Stimulated activated CD8-positive, alpha-beta memory T cell treated with anti-CD3 and anti-CD28 coated beads, Interleukin-4, amount 100 ng/mL, for 24 hours (primary cell): ENCODE measurements around the gene MUC4.
"Not testable (repeated sequence)": the region's sequence is repeated elsewhere in the genome, so short reads cannot be mapped to it uniquely, and the experiment has no call there.

ENCODE experiments used
- DNase-seq: peaks from one replicate; pipeline ENCODE4 v3.0.0-alpha.2; 2020; ENCODE audit warnings: low read depth

MUC4 gene

DNA sequence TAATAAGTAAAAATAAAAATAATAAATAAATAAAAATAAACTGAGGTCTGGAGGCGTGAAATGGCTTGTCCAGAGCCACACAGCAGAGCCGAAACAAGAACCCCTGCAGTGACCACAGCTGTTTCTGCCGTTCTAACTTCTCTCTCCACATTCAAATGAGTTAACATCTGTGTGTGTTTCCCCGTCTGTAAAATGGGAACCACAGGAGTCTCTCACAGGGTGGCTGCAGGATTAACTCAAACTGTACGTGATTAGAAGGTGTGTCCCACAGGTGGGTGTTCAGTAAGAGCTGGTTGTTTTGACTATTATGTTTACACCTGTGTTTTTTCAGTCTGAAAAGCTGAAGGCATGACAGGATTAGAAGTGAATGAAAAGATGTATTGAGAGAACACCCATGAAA is 27.0 kb upstream of the MUC4 start:
- no peak for DNase-seq

- no peak for DNase-seq
Measured at GRCh38 chr3:195836476-195837135, 24.9 kb upstream of the MUC4 start.

- DNase-seq = no peak
Measured at GRCh38 chr3:195835791-195836190, 24.1 kb upstream of the MUC4 start.

DNA sequence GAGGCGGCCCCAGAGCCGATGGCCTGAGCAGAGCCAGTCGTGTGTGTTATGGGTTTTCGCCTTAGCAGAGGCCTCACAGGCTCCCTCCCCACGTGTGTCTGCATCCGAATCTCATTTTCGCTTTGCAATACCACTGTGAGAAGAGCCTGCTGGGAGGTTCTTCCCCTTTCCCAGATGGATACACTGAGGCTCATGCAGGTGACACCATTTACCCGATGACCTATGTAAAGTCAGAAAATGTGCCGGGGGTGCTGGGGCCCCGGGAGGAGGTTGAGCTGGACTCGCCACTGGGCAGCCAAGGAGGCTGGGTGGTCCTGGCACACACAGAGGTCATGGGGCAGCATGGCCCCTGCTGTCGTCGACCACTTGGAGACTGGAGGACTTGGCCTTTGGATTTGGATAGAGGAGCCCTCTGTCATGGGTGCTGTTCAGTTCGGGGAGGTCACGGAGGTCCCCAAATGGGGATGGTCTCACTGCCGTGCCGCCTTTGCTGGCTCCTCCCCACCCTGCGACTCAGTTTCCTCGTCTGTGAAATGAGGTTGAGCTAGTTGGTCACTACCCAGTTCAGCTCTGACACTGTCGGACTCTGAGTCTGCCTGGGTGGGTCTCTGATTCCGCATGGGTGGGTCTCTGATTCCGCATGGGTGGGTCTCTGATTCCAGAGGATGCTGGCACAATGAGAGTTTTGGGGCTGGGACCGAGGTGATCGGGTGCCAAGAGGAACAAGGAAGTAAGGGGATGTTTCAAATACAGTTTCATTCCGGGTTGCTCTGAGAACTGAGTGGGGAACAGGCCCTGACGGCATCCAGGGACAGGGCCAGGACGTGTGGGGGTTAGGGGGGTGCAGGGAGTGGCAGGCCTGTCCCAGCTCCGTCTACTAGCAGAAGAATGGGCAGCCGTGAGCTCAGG is 23.2 kb upstream of the MUC4 start:
- no peak for DNase-seq

- DNase-seq = no peak
Measured at GRCh38 chr3:195829897-195830254, 18.1 kb upstream of the MUC4 start.

GRCh38 chr3:195828762-195829161 is 17.0 kb upstream of the MUC4 start:
- no peak for DNase-seq

DNA sequence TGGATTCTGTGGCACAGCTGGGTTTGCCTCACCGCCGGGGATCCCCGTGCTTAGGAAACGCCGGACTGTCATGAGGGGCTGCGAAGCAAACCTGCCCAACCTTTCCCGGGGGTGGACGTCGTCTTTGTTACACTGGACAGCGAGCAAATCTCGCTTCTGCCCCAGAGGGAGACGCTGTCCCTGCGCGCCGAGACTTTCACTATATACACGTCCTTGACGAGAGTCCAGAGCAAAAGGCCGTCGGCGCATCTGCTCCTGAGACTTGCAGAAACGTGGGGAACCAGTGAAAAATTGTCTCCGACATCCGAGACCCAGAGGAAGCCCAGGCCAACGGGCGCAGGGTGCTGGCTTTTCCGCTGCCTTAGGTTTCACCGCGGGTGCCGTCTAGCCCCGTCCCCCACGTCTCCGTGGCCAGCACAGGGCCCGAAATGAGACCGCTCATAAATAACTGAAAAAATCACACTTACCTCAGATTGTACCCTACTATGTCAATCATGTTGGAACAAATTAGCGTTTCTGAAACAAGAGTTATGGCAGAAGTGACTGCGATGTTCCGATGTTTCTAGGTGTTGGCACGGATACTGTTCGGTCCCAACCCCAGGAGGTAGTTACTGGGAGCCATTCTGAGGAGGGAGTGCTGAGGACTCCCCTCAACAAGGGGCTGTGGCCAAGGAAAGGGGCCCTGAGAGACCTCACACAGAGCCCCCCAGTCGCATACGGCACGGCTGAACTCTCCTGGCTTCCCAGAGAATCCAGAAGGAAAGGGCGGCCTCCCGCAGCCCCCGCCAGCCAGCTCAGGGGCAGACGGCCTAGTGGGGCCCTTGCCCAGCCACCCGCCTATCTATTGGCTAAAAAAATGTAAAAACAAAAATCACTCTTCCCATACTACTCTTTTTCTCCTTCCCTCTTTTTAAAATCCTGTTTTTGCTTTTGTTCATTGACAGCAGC is 14.4 kb upstream of the MUC4 start:
- DNase-seq = no peak

DNA sequence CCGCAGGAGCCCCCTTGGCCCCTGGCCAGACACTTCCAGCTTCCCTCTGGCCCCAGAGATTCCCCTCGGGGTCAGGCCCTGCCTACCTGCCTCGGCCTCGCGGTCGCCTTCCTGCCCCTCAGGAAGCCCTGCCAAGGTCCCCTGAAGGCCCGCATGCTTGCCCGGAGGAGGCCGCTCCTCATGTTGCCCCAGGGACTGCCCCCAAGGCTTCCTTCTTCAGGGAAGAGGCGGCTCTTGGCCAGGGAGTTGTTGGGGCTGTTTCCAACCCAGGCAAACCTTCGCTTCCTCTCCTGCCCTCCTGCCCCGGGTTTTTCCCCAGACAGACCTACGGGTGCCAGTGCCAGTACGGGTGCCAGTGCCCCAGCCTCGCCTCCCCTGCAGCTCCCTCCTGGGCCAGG is 13.5 kb upstream of the MUC4 start:
- no peak for DNase-seq

DNA sequence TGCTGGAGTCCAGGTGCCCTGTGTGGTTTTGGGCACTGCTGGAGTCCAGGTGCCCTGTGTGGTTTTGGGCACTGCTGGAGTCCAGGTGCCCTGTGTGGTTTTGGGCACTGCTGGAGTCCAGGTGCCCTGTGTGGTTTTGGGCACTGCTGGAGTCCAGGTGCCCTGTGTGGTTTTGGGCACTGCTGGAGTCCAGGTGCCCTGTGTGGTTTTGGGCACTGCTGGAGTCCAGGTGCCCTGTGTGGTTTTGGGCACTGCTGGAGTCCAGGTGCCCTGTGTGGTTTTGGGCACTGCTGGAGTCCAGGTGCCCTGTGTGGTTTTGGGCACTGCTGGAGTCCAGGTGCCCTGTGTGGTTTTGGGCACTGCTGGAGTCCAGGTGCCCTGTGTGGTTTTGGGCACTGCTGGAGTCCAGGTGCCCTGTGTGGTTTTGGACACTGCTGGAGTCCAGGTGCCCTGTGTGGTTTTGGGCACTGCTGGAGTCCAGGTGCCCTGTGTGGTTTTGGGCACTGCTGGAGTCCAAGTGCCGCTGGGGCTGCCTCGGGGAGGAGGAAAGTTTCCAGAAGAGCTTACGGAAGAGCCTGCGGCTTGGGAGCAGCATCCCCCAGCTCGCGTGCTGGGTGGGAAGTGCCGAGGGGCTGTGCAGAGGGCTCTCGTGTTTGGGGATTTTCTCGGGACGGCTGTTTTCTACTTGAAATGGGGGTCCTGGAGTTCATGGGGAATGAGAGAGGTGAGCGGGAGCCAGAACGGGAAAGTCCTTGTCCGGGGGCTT is 12.9 kb upstream of the MUC4 start:
- not testable (repeated sequence) for DNase-seq

DNA sequence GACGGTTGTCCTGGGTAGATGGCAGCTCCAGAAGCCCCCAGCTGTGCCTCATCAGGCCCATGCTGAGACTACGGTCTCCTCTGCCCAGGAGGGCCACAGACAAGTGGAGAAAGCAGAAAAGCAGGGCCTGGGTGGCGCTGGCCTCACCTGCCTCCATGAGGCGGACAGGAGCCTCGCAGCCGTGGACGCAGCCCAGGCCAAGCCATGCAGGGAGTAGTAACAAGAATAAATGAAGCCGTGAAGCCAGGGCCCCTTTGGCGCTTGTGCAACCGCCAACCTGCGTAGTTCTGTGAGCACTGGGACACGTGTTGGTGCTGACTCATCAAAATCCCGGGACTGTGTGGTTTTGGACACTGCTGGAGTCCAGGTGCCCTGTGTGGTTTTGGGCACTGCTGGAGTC is 12.3 kb upstream of the MUC4 start:
- DNase-seq = no peak

DNA sequence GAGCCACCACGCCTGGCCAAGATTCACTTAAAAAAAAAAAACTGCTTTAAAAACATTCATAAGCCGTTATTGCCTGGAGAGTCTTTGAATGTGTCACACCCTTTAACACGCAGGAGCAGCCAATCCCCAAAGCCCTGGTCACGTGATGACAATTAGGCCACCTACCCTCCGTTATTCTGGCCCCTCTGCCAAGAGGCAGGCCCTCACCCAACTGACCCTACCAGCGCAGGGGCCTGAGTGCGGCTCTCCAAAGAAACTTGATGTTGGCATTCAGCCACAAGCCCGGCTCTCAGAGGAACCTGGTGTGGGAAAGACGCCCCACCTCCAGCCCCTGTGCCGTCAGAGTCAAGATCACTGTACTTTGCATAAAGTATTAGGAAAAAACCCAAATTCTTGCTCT is 11.6 kb upstream of the MUC4 start:
- DNase-seq = no peak

DNA sequence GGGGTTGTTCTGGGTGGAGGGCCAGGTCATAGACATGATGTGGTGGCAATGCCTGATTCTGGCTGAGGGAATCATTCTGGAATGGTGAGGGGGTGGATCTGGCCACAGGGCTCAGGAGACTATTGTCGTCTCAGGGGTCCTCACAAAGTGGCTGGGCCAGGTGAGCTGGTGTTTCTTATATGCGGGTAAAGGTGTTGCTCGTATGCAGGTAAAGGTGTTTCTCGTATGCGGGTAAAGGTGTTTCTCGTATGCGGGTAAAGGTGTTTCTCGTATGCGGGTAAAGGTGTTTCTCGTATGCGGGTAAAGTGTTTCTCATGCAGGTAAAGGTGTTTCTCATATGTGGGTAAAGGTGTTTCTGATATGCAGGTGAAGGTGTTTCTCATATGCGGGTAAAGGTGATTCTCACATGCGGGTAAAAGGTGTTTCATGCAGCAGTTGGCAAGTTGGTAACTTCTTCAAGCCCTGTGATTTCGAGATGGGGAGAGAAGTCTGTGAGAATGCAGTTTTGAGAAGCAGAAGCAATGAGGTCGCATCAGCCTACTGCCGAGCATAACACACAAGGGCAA is 10.5 kb upstream of the MUC4 start:
- DNase-seq = no peak

DNA sequence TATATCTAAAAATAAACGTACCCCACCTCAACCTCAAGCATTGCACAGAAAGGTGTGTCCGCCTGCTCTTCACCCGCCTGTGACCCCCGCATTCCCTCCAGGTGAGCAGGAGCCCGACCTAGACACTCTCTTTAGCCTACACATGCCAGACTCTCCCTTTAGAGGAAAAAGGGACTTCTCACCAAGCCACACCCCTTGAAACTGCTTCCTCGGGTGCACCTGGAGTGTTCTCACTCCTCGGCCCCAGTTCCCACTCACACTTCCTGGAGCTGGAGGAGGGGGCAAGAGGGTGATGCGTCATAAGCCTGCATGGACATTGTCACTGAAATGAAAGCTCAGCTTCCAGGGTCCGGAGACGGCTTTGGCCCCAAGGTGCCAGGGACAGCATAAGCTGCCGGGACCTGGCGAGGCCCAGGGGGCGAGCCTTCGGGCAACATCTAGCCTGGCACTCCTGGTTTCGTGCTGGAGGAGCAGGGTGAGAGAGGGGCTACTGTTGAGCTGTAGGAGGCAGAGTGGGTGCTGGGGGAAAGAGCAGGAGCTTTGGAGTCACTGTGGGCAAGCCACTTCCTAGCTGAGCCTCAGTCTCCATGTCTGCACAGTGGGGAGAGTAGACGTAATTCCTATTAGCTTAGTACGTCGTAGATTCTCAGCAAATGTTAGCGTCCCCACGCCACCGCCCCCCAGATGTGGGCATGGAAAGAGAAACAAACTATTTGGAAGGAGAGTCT is 9.8 kb upstream of the MUC4 start:
- no peak for DNase-seq

DNA sequence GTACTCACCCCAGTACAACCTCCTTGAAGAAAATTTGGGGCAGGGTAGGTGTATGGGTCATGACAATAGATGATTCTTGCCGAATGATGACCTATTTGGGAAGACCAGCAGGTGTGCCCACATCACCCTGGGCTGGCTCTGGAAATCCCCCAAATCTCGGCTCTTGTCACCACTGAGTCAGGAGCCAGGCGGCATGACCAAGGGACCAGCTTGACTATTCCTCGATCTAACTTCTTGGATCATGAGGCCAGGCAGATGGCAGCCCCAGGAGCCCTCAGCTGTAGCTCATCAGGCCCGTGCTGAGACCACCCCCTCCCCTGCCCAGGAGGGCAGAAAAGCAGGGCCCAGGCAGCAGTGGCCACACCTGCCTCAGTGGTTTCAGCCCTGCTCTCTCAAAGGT is 9.2 kb upstream of the MUC4 start:
- DNase-seq = no peak

- DNase-seq = no peak
Measured at GRCh38 chr3:195820186-195820585, 8.5 kb upstream of the MUC4 start.

DNA sequence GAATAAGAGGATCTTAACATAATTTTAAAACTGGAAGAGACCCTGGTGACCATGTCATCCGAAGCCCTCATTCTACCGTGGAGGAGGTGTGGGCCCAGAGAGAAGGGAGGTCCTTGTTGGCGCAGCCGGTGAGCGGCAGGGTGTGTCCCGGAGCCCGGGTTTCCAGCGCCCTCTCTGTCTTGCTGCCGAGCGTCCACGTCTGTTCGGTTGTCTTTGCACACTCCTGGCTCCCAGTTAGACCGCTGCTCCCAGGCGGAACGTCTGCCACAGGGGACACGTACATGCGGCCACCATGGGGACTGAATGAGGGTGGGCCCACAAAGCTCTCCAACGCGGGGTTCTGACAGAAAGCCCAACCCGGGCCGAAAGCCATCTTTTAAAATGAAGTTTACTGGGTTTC is 6.6 kb upstream of the MUC4 start:
- no peak for DNase-seq

- DNase-seq = no peak
Measured at GRCh38 chr3:195817578-195818135, 5.9 kb upstream of the MUC4 start.

- not testable (repeated sequence) for DNase-seq
Measured at GRCh38 chr3:195816276-195816913, 4.7 kb upstream of the MUC4 start.

GRCh38 chr3:195815169-195815771 is 3.5 kb upstream of the MUC4 start:
- DNase-seq = no peak
